Measurements from ENCODE around the gene SCAMP1. TPM values are rescaled to one million over a fixed set of nuclear protein-coding genes. Genes with fewer than 3 reads are reported as not detected.
"Not testable (repeated sequence)": the region's sequence is repeated elsewhere in the genome, so short reads cannot be mapped to it uniquely, and the experiment has no call there.

SCAMP1 gene
- total and polyA plus RNA-seq, 5 donors from 2014 or later = 22.1 to 44.8 (median 41.2) TPM

DNA sequence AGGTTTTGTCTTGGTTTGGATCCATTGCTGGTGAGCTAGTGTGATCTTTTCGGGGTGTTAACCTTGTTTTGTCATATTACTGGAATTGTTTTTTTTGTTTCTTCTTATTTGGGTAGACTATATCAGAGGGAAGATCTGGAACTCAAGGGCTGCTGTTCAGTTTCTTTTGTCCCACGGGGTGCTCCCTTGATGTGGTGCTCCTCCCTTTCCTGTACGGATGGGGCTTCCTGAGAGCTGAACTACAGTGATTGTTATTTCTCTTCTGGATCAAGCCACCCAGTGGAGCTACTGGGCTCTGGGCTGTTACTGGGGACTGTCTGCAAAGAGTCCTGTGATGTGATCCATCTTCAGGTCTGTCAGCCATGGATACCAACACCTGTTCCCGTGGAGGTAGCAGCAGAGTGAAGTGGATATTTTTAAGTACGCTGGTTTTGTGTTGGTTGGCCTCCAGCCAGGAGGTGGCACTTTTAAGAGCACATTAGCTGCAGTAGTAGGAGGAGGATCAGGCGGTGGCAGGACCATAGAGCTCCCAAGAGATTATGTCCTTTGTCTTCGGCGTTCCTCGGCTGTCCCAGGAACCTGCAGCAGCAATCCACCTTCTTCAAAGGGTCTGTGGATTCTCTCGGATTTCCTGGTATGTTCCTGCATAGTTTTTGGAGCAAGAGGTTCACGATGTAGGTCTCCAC, 27.2 kb downstream of the SCAMP1 start:
- H3K4me1 Mint-ChIP-seq = peaks cover 12 to 35% (median 19%) of the 10 kb centered on the region in 4 donors
- H3K27me3 Mint-ChIP-seq = no peaks in the 10 kb centered on the region
- no peaks in the 10 kb centered on the region for H3K27me3 ChIP-seq (ENCODE audit: control insufficient read depth, insufficient read depth, low read length)
- no peak overlapping the region for H3K27ac ChIP-seq (ENCODE audit: insufficient read depth, low read length, poor library complexity, severe bottlenecking)
- H3K36me3 ChIP-seq (ENCODE audit: control insufficient read depth, insufficient read depth, low read length) = no peaks in the 10 kb centered on the region
- H3K4me3 Mint-ChIP-seq = peak overlapping the region in 2 of 4 donors; percentile 26 to 64
- ATAC-seq (ENCODE audit: low read depth in 2 of 2) = no peak
- H3K9me3 Mint-ChIP-seq = peaks cover 10 to 37% (median 14%) of the 10 kb centered on the region in 7 donors
- no peak overlapping the region for H3K4me3 ChIP-seq (ENCODE audit: low read depth, low read length)
- DNase-seq = no peak
- H3K4me1 ChIP-seq (ENCODE audit: control insufficient read depth, insufficient read depth, low read length, poor library complexity, severe bottlenecking) = no peaks in the 10 kb centered on the region
- H3K36me3 Mint-ChIP-seq = peaks cover 54% of the 10 kb centered on the region
- H3K27ac Mint-ChIP-seq = no peak overlapping the region
- peaks cover 14 to 17% of the 10 kb centered on the region in 2 experiments for H3K9me3 ChIP-seq (ENCODE audit: control insufficient read depth in 2 of 2, low read length in 2 of 2)

DNA sequence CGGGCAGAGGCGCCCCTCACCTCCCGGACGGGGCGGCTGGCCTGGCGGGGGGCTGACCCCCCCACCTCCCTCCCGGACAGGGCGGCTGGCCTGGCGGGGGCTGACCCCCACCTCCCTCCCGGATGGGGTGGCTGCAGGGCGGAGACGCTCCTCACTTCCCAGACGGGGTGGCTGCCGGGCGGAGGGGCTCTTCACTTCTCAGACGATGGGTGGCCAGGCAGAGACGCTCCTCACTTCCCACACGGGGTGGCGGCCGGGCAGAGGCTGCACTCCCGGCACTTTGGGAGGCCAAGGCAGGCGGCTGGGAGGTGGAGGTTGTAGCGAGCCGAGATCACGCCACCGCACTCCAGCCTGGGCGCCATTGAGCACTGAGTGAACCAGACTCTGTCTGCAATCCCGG, 30.9 kb downstream of the SCAMP1 start:
- not testable (repeated sequence) for H3K4me1 ChIP-seq (ENCODE audit: control insufficient read depth, insufficient read depth, low read length, poor library complexity, severe bottlenecking); H3K36me3 ChIP-seq (ENCODE audit: control insufficient read depth, insufficient read depth, low read length); H3K4me3 Mint-ChIP-seq; ATAC-seq (ENCODE audit: low read depth in 2 of 2); H3K27me3 ChIP-seq (ENCODE audit: control insufficient read depth, insufficient read depth, low read length); H3K27ac Mint-ChIP-seq; H3K4me3 ChIP-seq (ENCODE audit: low read depth, low read length); H3K27ac ChIP-seq (ENCODE audit: insufficient read depth, low read length, poor library complexity, severe bottlenecking); DNase-seq; H3K27me3 Mint-ChIP-seq
- peaks cover 45% of the 10 kb centered on the region for H3K36me3 Mint-ChIP-seq
- peaks cover 7 to 11% of the 10 kb centered on the region in 2 experiments for H3K9me3 ChIP-seq (ENCODE audit: control insufficient read depth in 2 of 2, low read length in 2 of 2)
- peaks cover 5 to 14% (median 10%) of the 10 kb centered on the region in 7 donors for H3K9me3 Mint-ChIP-seq
- H3K4me1 Mint-ChIP-seq = peaks cover 11 to 23% (median 17%) of the 10 kb centered on the region in 4 donors

GRCh38 chr5:78397831-78398230, 37.4 kb downstream of the SCAMP1 start:
- Mint-ChIP-seq H3K27ac (no peak overlapping the region), H3K4me1 (peaks cover 22 to 36% (median 35%) of the 10 kb centered on the region in 4 donors), H3K27me3 (no peaks in the 10 kb centered on the region), H3K36me3 (peaks cover 33% of the 10 kb centered on the region), H3K4me3 (no peak overlapping the region), H3K9me3 (peaks cover 0 to 8% (median 3%) of the 10 kb centered on the region in 7 donors)
- no peak for DNase-seq
- ATAC-seq (ENCODE audit: low read depth in 2 of 2) = no peak
- no peaks in the 10 kb centered on the region for H3K9me3 ChIP-seq (ENCODE audit: control insufficient read depth in 2 of 2, low read length in 2 of 2)
- H3K36me3 ChIP-seq (ENCODE audit: control insufficient read depth, insufficient read depth, low read length) = peaks cover 2% of the 10 kb centered on the region
- no peaks in the 10 kb centered on the region for H3K4me1 ChIP-seq (ENCODE audit: control insufficient read depth, insufficient read depth, low read length, poor library complexity, severe bottlenecking)
- no peak overlapping the region for H3K27ac ChIP-seq (ENCODE audit: insufficient read depth, low read length, poor library complexity, severe bottlenecking)
- H3K27me3 ChIP-seq (ENCODE audit: control insufficient read depth, insufficient read depth, low read length) = no peaks in the 10 kb centered on the region
- H3K4me3 ChIP-seq (ENCODE audit: low read depth, low read length) = no peak overlapping the region

DNA sequence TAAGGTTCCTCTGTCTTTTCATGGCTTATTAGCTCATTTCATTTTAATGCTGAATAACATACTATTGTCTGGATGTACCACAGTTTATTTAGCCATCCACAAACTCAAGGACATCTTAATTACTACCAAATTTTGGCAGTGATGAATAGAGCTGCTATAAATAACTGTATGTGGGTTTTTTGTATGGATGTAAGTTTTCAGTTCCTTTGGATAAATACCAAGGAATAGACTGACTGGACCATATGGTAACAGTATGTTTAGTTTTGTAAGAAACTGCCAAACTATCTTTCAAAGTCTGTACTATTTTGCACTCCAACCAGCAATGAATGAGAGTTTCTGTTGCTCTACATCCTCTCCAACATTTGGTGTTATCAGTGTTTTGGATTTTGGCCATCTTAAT, 38.7 kb downstream of the SCAMP1 start:
- Histone ChIP-seq H3K27me3 (ENCODE audit: control insufficient read depth, insufficient read depth, low read length) (no peaks in the 10 kb centered on the region), H3K4me3 (ENCODE audit: low read depth, low read length) (no peak overlapping the region), H3K9me3 (ENCODE audit: control insufficient read depth in 2 of 2, low read length in 2 of 2) (no peaks in the 10 kb centered on the region), H3K27ac (ENCODE audit: insufficient read depth, low read length, poor library complexity, severe bottlenecking) (no peak overlapping the region), H3K36me3 (ENCODE audit: control insufficient read depth, insufficient read depth, low read length) (no peaks in the 10 kb centered on the region), H3K4me1 (ENCODE audit: control insufficient read depth, insufficient read depth, low read length, poor library complexity, severe bottlenecking) (no peaks in the 10 kb centered on the region)
- no peaks in the 10 kb centered on the region for H3K27me3 Mint-ChIP-seq
- peaks cover 27% of the 10 kb centered on the region for H3K36me3 Mint-ChIP-seq
- ATAC-seq (ENCODE audit: low read depth in 2 of 2) = no peak
- DNase-seq = no peak
- H3K4me3 Mint-ChIP-seq = no peak overlapping the region
- H3K27ac Mint-ChIP-seq = no peak overlapping the region
- H3K9me3 Mint-ChIP-seq = peaks cover 0 to 8% (median 5%) of the 10 kb centered on the region in 7 donors
- H3K4me1 Mint-ChIP-seq = peaks cover 25 to 32% (median 31%) of the 10 kb centered on the region in 4 donors

GRCh38 chr5:78404682-78405293, 44.4 kb downstream of the SCAMP1 start:
- peak overlapping the region in 2 of 4 donors; percentile 2 to 3 for H3K4me3 Mint-ChIP-seq
- no peaks in the 10 kb centered on the region for H3K9me3 ChIP-seq (ENCODE audit: control insufficient read depth in 2 of 2, low read length in 2 of 2)
- peaks cover 44 to 52% (median 47%) of the 10 kb centered on the region in 4 donors for H3K4me1 Mint-ChIP-seq
- no peaks in the 10 kb centered on the region for H3K27me3 ChIP-seq (ENCODE audit: control insufficient read depth, insufficient read depth, low read length)
- no peaks in the 10 kb centered on the region for H3K27me3 Mint-ChIP-seq
- no peak overlapping the region for H3K27ac Mint-ChIP-seq
- no peaks in the 10 kb centered on the region for H3K4me1 ChIP-seq (ENCODE audit: control insufficient read depth, insufficient read depth, low read length, poor library complexity, severe bottlenecking)
- H3K9me3 Mint-ChIP-seq = peaks cover 0 to 5% (median 3%) of the 10 kb centered on the region in 7 donors
- H3K36me3 Mint-ChIP-seq = peaks cover 25% of the 10 kb centered on the region
- H3K4me3 ChIP-seq (ENCODE audit: low read depth, low read length) = no peak overlapping the region
- no peak overlapping the region for H3K27ac ChIP-seq (ENCODE audit: insufficient read depth, low read length, poor library complexity, severe bottlenecking)
- ATAC-seq (ENCODE audit: low read depth in 2 of 2) (no peak), DNase-seq (no peak)
- no peaks in the 10 kb centered on the region for H3K36me3 ChIP-seq (ENCODE audit: control insufficient read depth, insufficient read depth, low read length)

- no peaks in the 10 kb centered on the region for H3K27me3 Mint-ChIP-seq
- Histone ChIP-seq H3K27ac (ENCODE audit: insufficient read depth, low read length, poor library complexity, severe bottlenecking) (peak overlapping the region; percentile 8), H3K27me3 (ENCODE audit: control insufficient read depth, insufficient read depth, low read length) (no peaks in the 10 kb centered on the region), H3K4me1 (ENCODE audit: control insufficient read depth, insufficient read depth, low read length, poor library complexity, severe bottlenecking) (no peaks in the 10 kb centered on the region), H3K36me3 (ENCODE audit: control insufficient read depth, insufficient read depth, low read length) (no peaks in the 10 kb centered on the region), H3K4me3 (ENCODE audit: low read depth, low read length) (no peak overlapping the region), H3K9me3 (ENCODE audit: control insufficient read depth in 2 of 2, low read length in 2 of 2) (no peaks in the 10 kb centered on the region)
- no peak for ATAC-seq (ENCODE audit: low read depth in 2 of 2)
- DNase-seq = no peak
- peaks cover 38 to 49% (median 45%) of the 10 kb centered on the region in 4 donors for H3K4me1 Mint-ChIP-seq
- peaks cover 0 to 5% (median 1%) of the 10 kb centered on the region in 7 donors for H3K9me3 Mint-ChIP-seq
- no peak overlapping the region for H3K27ac Mint-ChIP-seq
- H3K4me3 Mint-ChIP-seq = no peak overlapping the region
- peaks cover 37% of the 10 kb centered on the region for H3K36me3 Mint-ChIP-seq
Measured at GRCh38 chr5:78405829-78406750, 45.7 kb downstream of the SCAMP1 start.

GRCh38 chr5:78407458-78407857, 47.0 kb downstream of the SCAMP1 start:
- H3K9me3 Mint-ChIP-seq = peaks cover 0 to 5% (median 1%) of the 10 kb centered on the region in 7 donors
- no peaks in the 10 kb centered on the region for H3K27me3 Mint-ChIP-seq
- Histone ChIP-seq H3K4me3 (ENCODE audit: low read depth, low read length) (no peak overlapping the region), H3K9me3 (ENCODE audit: control insufficient read depth in 2 of 2, low read length in 2 of 2) (no peaks in the 10 kb centered on the region), H3K36me3 (ENCODE audit: control insufficient read depth, insufficient read depth, low read length) (no peaks in the 10 kb centered on the region), H3K27me3 (ENCODE audit: control insufficient read depth, insufficient read depth, low read length) (no peaks in the 10 kb centered on the region), H3K4me1 (ENCODE audit: control insufficient read depth, insufficient read depth, low read length, poor library complexity, severe bottlenecking) (no peaks in the 10 kb centered on the region), H3K27ac (ENCODE audit: insufficient read depth, low read length, poor library complexity, severe bottlenecking) (no peak overlapping the region)
- H3K36me3 Mint-ChIP-seq = peaks cover 37% of the 10 kb centered on the region
- peaks cover 39 to 53% (median 45%) of the 10 kb centered on the region in 4 donors for H3K4me1 Mint-ChIP-seq
- DNase-seq (no peak), ATAC-seq (ENCODE audit: low read depth in 2 of 2) (no peak)
- no peak overlapping the region for H3K4me3 Mint-ChIP-seq
- H3K27ac Mint-ChIP-seq = no peak overlapping the region

All from CD4-positive, CD25-positive, alpha-beta regulatory T cell (primary cell).